Right lobe of liver (tissue), 4 donors: ENCODE data around the gene PLCB1.

Source experiments
- POLR2A ChIP-seq: fragments of 450-650 bp; IDR thresholded peaks from one replicate; pipeline ENCODE4 v1.6.1; 2017; ENCODE audit warnings: antibody characterized with exemption, mild to moderate bottlenecking
- TF ChIP-seq, protein P1 (sequence below), 4 donors: fragments of 200-600 bp in 3 of 4; fragments of 450-650 bp in 1 of 4; IDR thresholded peaks; one replicate each; pipeline versions ENCODE4 v1.5.1 to v1.8.0; 2016 to 2022; ENCODE audit warnings: antibody characterized with exemption in 4 of 4, mild to moderate bottlenecking in 2 of 4
- donor health status: DM: no; HTN: no; CAD: no.
- donor health status: DM: no; HTN: no; CAD: no.
- donor health status: DM: no; HTN: yes; CAD: no.

DNA sequence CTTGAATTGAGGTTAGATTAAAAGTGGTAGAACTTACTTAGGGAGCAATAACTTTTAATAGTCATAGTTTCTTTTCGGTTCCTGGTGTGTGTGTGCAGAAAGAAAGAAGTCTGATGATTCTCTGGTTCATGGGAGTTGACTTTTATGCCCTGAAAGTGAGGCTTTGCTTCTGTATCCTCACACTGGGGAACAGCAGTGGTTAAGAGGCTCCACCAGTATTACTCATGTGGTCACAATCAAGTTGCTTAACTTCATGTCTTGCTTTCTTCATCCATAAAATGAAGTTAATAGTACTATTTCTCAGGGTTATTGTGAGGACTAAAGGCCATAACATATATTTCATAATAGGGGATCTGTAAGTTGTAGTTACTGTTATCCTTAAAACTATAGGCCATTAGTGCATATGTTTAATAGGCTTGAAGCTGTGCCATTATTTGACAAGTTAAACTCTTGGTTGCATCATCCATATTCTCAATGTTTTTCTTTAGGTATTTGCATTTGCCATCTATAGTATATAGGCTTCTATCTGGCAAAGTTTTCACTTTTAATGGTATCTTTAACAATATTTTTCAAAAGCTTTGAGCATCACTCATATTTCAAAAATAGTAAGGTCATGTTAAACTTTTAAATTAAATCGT, 262.4 kb downstream of the PLCB1 start:
- TF ChIP-seq, protein P1, sequence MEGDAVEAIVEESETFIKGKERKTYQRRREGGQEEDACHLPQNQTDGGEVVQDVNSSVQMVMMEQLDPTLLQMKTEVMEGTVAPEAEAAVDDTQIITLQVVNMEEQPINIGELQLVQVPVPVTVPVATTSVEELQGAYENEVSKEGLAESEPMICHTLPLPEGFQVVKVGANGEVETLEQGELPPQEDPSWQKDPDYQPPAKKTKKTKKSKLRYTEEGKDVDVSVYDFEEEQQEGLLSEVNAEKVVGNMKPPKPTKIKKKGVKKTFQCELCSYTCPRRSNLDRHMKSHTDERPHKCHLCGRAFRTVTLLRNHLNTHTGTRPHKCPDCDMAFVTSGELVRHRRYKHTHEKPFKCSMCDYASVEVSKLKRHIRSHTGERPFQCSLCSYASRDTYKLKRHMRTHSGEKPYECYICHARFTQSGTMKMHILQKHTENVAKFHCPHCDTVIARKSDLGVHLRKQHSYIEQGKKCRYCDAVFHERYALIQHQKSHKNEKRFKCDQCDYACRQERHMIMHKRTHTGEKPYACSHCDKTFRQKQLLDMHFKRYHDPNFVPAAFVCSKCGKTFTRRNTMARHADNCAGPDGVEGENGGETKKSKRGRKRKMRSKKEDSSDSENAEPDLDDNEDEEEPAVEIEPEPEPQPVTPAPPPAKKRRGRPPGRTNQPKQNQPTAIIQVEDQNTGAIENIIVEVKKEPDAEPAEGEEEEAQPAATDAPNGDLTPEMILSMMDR (IDR thresholded peaks at IDR 0.05): no peak
- TF ChIP-seq POLR2A: no peak
